ENCODE results near the gene PRKAR2A.
"Not testable (repeated sequence)": the region's sequence is repeated elsewhere in the genome, so short reads cannot be mapped to it uniquely, and the experiment has no call there.

DNA sequence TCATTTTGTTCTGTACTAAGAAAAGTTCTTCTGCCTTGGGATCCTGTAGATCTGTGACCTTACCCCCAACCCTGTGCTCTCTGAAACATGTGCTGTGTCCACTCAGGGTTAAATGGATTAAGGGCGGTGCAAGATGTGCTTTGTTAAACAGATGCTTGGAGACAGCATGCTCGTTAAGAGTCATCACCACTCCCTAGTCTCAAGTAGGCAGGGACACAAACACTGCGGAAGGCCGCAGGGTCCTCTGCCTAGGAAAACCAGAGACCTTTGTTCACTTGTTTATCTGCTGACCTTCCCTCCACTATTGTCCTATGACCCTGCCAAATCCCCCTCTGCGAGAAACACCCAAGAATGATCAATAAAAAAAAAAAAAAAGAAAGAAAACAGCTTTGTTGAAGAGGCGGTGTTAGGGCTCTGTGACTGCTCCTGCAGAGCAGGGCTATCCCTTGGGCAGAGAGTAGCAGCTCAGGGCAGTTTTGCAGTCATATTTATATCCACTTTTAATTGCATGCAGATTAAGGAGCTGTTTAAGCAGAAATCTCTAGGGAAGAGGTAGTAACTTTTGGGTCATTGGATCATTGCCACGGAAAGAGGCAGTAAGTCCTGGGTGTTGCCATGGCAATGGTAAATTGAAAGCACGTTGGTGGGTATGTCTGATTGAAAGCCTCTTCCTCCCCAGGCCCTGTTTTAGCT is 112.5 kb downstream of the PRKAR2A start:
- TF ChIP-seq CTCF, POLR2A, POLR2AphosphoS5, EP300 (IDR thresholded peaks at IDR 0.05): not testable (repeated sequence)

Data from upper lobe of left lung (tissue), 4 donors.